SHP77 treated with DMSO at 0.1 percent for 48 hours (cell line): Measurements from ENCODE around the gene CEP83.

Source experiments
- DNase-seq: peaks from one replicate; lab custom pipeline; 2025; lab: John Stamatoyannopoulos, UW

Gene CEP83

DNA sequence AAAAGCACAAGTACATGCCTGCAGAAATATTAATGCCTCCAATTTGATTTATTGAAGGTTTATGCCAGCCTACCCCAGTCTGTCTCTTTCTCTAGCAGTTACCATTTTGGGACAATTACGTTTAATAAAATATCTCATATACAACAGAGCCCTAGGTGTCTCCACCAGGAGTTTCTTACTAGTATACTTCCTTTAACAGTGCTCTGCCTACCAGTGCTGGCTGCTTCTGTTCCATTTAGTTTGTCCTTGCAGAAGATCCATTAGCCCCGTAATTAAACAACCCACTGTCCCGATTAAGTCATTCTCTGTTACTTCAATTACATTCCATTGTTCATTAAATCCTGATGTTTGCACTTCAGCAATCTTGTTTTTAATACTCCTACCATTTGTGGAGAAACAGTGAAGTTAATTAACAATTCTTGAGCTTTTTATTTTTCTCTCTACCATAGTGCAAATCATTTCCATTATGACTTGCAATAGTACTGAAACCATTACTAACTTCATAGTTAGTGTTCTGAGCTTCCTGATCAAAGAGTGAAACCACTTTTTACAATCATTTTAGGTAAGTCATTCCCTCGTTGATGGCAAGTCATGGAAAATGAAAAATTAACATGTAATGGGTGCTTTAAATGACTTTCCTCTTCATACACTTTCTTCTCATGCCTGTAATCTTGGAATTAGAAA lies 190.2 kb downstream of the CEP83 start:
- no peak for DNase-seq

DNA sequence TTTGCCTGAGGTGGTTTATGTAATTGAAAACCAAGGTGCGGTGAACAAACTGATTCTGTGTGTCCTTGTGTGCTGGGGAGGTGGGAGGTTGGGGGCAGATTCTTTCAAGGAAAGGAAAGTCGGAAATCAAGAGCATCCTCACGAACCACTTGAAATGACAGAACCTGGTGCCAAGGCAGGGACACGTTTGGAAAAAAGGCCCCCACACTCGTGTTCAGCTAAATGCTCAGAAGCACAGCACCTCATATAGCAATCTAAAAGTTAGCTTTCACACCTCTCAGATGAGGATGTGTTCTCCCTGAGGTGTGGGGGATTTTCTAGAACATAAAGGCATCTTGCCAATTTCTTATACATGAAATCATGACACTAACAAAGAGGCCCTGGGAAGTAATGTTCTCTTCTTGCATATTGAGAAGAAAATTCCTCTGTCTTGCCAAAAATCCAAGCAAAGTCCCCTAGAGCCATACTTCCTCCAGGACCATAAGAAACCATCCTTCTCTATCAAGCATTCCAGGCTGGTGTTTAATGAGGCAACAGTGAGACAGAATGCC lies 191.7 kb downstream of the CEP83 start:
- no peak for DNase-seq

GRCh38 chr12:94267537-94267872 lies 192.2 kb downstream of the CEP83 start:
- DNase-seq = no peak

GRCh38 chr12:94266796-94267536 lies 192.7 kb downstream of the CEP83 start:
- DNase-seq = no peak

DNA sequence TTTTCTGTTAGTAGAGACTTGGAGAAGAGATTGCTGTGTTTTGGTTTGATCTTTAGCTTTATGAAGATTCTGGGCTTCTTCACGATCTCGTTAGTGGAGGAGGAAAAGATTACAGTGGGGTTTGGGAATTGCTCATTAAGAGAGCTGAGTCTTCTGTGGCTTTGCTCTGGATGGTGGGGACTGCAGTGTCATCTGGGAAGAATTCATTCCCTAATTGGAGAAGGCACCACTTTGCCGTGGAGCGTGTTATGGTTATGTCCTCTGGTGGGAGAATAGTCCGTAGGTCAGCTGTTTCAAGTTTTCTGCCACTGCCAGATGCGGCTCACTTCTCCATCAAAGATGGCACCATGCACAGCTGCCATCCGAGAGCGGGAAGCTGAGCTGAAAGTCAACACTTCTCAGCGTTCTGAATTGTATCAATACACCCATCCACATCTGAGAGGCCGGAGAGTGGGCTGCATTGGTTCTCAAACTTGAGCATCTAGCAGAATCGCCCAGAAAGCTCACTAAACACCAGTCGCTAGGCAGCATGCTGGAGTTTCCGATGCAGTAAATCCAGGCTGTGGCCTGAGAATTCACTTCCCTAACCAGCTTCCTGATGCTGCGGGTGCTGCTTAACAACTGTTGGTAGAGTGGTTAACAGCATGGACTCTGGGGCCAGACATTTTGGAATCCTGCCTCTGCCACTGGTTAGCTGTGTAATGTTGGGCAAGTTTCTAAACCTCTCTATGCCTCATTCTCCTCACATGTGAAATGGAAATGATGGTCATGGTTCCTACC lies 193.5 kb downstream of the CEP83 start:
- DNase-seq = no peak

- no peak for DNase-seq
Observed at GRCh38 chr12:94265539-94265938, 194.1 kb downstream of the CEP83 start.

DNA sequence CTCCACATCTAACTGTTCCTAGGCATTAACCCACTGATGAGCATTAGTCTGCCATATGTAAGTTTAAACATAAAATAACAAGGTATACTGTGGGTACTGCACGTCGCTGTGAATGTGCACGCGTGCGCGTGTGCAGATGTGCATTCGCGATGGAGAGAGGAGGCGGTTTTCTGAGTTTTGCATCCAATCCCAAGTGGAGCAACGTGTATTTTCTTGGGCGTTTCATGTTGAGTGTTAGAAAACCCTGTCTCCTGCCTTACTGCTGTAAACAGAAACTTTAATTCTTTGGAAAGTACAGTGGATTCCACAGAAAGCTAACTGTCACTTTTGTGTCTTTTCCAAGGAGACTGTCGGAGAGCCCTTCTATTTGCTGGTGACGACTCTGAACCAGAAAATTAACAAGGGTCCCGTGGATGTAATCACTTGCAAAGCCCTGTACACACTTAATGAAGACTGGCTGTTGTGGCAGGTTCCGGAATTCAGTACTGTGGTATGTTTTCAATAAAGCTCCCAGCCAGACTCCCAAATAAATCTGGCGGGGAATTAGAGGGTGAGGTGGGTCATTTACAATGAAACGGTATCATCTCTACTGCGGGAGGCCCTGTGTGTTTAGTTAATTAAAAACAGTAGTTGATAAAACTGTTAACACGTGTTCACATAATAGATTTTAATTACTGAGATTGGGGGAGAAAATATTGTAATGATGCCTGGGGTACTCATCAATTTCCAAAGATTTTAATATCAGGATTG lies 194.8 kb downstream of the CEP83 start:
- DNase-seq = no peak

GRCh38 chr12:94263905-94264561 lies 195.6 kb downstream of the CEP83 start:
- no peak for DNase-seq

DNA sequence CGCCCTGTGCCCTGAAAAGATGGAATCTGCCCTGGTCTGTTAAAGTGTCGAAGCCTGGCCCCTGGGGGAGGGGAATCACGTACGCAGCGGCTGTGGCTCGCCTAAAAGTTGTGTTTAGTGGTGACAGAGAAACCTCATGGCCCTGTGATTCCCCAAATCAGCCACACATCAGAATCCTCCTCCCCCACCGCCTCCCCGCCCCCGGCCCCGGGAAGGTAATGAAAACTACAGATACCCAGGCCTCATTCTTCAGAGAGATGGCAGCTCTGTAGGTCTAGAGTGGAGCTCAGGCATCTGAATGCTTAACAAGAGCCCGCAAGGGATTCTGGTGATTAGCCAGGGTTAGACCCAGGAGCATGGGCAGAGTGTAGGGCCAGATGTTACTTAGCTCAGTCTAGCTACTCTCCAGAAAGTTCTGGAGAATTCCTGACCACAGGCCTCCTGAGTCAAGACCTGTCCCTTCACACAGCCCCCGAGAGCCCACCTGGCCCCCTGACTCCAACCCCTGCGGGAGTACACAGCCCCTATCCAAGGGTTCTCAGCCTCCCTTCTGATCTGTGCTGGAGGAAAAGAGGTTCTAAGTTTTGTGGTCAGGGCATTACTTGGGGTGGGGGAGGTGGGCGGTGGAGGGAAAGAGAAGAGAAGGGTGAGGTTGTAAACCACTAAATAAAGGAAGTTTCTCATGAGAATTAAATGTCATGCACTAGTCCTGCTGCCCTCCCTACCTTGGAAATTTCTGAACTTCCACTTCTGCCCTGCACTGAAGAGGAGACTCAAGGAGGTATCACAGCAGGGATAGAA lies 196.5 kb downstream of the CEP83 start:
- no peak for DNase-seq

- no peak for DNase-seq
Observed at GRCh38 chr12:94262228-94263010, 197.2 kb downstream of the CEP83 start.

DNA sequence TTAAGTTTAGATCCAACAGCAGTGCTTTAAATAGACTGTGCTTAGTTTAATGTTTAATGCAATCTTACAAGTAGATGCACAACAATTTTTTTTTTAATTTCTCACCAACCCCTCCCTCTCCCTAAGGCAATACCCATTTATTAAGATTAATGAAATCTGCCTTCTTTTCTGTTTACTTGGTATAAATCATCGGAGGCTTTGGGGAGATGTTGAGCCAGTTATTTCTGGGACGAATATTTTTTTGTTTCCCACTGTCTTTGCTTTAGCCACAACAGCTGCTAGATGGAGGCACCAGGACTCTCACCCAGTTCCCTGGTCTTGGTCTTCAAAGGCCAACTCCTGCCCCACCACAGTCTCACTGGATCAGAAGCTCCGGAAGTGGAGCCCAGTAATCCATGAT lies 197.9 kb downstream of the CEP83 start:
- DNase-seq = no peak

DNA sequence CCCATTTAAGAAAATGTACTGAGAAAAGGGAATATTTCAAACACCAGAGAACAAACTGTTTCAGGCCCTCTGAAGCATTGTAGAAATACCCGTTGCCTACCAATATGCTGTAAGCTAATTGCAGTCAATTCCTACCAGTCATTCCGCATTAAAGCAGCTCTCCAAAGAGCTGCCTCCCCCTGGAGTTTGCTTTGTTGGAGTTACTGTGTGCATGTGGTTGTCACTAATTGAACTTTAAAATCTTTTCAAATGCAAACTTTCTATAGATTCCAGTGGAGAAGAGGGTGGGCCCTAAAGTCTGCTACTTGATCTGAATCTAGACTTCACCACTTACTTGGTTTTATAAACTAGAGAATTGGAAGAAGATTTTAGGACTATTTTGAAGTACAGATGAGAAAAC lies 198.5 kb downstream of the CEP83 start:
- no peak for DNase-seq

DNA sequence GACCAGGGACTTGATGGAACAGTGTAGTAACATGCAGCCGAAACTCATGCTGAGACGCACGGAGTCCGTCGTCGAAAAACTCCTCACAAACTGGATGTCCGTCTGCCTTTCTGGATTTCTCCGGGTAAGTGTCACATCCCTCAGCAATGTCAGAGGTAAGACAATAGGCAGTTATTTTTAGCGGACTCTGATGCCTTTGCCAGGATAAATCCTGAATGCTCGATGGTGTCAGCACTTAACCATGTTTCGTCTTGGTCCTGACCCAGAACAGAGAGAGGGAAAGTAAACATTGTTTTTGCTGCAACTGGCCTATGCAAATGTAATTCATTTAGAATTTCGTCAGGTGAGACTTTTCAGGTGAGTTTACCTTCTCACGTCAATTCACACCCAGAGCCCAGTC lies 198.9 kb downstream of the CEP83 start:
- DNase-seq = no peak

DNA sequence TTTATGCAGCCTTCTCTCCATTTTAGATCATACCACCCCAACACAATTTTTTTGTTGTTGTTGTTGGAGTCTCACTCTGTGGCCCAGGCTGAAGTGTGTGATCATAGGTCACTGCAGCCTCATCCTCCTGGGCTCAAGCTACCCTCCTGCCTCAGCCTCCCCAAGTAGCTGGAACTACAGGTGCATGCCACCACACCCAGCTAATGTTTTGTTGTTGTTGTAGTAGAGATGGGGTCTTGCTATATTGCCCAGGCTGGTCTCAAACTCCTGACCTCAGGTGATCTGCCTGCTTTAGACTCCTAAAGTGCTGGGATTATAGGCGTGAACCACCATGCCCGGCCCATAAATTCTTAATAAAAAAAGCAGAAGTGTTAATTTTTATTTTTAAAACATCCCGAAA lies 199.7 kb downstream of the CEP83 start:
- DNase-seq = no peak

DNA sequence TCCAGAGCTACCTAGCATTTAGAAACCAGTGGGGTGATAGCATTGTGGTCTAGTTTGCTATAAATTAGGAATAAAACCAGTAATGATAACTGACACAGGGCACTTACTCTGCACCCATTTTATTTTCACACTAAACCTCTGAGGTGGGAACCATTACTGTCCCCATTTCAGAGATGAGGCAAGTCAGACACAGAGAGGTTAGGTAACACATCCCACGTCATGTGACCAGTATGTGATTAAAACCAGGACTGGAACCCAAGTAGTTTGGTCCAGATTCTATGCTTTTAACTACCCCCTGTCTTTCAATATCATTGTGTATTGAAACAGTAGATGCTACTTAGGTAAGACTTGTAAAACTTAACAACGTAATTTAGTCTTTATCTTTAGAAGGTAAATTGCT lies 201.1 kb downstream of the CEP83 start:
- DNase-seq = no peak
